GM18907 (cell line): ENCODE data around the gene OTUD5.
A peak's percentile ranks its signal among the peaks of the same experiment; 100 is the strongest.

Experiments used
- ATAC-seq: cut with Tn5 transposase; IDR thresholded peaks from one replicate; pipeline ENCODE4 v1.9.1; 2021; ENCODE audit warnings: mild to moderate bottlenecking, moderate library complexity; ENCODE audit not compliant: unreplicated experiment

The OTUD5 gene

DNA sequence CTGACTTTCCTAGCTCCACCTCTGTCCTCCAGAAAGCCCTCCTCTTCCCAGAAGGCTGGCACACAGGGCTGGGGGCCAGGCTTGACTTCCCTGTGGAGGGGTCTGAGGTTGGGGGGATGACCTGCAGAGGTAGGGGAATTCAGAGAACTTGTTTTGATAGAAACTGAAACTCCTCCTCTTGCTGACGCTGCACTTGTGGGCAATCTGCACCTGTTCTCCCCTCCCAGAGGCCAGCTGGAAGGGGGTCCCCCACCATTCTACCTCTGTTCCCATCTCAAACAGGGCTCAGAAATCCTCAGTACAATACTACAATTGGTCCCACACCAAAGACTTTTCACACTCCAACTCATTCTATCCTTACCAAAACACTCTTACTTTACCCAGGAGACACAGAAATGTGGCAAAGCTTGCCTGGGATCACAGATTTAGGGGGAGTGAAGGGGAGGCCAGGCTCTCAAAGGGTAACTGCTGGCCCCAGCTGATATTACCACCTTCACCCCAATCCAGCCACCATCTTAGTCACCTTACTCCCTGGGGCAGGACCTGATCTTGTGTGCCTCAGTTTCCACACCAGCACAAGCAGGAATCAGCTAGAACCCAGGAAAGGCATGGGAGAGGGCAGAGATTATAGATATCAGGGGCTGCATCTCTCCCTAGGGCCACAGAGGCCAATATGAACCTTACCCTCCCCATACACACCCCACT is 18.5 kb downstream of the OTUD5 start:
- ATAC-seq: peak; percentile 58

DNA sequence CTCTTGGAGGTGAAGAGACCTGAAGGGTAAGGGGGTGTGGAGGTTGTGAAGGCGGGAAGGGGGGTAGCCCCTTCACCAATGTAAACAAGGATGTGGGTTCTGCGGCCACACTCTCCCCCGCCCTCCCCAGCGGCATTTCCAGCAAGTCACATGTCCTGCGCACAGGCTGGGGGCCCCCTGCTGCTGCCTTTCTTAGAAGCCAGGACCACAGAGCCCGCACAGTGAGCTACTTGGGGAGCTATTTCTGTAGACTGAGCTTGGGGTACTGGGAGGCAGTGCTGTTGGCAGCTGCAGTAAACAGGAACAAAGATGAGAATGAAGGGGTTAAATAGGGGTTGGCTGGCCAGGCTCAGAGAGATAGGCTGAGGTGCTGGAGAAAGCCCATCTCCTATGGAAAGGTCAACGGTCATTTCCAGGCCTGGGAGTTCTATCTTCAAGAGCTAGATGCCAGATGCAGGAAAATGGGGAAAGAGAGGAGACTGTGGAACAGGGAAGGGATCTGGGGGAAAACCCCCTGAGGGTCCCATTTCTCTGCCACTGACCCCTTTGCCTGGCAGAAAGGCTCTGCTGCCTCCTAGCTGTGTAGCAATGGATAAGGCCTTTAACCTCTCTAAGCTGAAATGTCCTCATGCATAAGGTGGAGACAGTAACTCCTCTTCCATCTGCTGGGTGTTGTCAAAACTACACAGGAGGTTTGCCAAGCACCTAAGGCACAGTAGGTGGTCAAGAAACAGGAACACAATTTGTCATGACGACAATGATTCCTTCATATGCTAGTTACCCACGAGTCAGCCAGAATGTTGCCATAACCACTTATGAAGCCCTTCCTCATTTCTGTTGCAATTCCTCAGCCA is 20.1 kb downstream of the OTUD5 start:
- ATAC-seq: peak; percentile 62

GRCh38 chrX:48936429-48937053 is 20.9 kb downstream of the OTUD5 start:
- peak; percentile 14 for ATAC-seq

- ATAC-seq: no peak
These were observed 22.1 kb downstream of the OTUD5 start for GRCh38 chrX:48935301-48935670.

GRCh38 chrX:48934581-48935300 is 22.7 kb downstream of the OTUD5 start:
- no peak for ATAC-seq

DNA sequence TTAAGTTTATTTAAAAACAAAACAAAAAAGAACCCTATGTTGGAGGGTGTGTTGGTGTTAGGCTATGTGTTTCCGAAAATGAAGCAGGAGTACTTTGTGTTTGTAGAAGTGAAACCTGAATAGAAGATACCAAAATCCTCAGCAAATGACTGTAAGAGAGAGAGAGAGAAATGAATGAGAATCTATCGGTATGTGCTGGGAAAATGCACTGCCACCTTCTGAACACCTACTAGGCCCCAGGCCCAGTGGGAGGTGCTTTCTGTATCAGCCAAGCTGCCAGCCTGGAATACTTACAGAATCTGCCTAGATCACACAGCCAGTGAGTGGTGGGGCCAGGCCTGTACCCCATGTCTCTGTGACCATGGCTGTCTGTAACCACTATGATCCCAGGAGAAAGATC is 23.6 kb downstream of the OTUD5 start:
- peak; percentile 21 for ATAC-seq

DNA sequence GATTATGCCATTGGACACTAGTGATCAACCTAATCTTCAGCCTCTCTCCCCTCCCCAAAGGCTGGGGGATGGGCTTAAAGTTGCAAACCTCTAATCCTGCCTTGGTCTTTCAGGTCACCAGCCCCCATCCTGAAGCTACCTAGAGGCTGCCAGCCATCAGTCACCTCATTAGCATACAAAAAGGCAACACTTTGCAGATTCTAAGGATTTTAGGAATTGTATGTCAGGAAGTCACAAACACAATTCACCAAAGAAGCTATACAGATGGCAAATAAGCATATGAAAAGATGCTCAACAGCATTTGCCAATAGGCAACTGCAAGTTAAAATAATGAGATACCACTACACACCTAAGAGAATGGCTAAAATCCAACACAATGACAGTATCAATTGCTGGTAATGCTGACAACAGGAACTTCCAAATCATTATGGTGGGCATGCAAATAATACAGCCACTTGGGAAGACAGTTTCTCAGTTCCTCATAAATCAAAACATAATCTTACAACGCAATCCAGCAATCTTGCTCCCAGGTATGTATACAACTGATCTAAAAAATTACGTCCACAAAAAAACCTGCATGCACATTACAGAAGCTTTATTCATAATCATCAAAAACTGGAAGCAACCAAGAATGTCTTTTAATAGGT is 29.5 kb downstream of the OTUD5 start:
- no peak for ATAC-seq

DNA sequence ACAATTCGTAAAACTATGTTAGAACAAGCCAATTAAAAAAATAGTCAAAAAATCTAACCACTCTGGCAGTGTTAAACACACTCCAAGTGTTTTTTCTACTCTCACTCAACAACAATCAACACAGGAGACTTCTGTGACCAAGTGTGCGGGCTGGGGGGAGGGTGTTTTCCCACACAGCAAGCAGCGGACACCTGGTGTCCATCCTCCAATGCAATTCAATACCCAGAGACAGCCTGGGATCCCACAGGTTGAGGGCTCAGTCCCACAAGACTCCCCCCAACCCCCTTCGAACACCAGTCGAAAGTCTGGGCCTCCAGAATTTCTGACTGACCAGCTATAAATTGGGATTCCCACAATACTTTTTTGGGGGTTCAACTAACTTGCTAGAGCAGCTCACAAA is 30.3 kb downstream of the OTUD5 start:
- no peak for ATAC-seq

DNA sequence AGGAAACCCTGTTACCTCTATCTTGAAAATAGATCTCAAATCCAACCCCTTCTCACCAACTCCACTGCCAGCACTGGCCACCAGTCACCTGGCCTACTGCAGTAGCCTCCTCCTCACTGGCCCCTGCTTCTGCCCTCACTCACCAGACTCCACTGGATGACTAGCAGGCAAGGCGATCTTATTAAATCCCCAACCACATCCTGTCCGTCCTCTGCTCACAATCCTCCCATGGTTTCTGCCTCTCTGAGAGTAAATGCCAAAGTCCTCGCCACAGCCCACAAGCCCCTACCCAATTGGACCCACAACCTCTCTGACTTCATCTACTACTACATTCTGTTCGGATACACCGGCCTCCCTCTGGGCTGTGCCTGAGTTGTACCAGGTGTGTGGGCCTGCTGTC is 33.1 kb downstream of the OTUD5 start:
- no peak for ATAC-seq

DNA sequence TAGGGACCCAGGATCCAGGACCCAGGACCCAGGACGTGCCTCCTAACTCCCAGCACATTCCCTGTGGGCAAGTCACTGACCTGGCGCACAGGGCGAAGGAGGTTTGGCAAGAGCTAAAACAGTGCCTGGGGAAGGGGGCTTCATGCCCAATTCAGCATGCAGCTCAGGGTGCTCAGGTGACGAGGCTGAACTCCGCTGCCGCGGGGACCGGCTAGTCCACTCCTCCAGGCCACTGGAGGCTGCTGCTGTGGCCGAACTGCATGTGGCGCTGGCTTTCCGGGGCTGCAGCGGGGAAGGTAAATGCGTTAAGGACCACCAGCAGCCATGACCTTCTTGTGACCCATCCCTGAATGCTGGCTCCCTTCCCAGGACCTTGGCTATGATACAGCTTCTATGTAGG is 33.6 kb downstream of the OTUD5 start:
- ATAC-seq: no peak

GRCh38 chrX:48920718-48921104 is 36.7 kb downstream of the OTUD5 start:
- no peak for ATAC-seq

GRCh38 chrX:48919947-48920717 is 37.3 kb downstream of the OTUD5 start:
- no peak for ATAC-seq

DNA sequence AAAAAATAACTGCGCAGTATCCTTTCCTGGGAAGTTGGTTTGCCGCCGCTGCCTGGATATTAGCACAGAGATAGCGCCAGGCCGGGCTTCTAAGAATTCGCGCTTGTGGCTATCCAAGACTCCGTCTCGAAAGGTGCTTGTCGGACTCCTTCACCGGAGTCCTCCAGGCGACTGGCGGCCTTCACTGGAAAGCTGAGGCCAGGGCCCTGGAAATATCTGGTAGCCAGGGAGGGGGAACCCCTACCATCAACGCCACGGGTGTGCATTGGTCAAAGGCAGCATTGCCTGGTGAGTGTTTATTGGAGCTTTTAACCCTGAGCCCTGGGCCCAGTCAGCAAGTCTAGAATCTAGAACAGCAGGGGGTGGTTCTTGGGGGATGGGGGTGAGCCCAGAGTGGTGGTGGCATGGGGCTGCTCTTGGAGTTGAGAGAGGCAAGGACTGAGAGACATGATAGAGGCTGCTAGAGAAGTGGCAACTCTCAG is 38.0 kb downstream of the OTUD5 start:
- ATAC-seq: peak; percentile 17

GRCh38 chrX:48918643-48919340 is 38.6 kb downstream of the OTUD5 start, which contains the start of gene PIM2:
PIM2 (minus strand) TSS chrX:48919024; CDS start chrX:48918834, 190 bp downstream.
- peak; percentile 65 for ATAC-seq

GRCh38 chrX:48918301-48918642 is 39.1 kb downstream of the OTUD5 start:
- no peak for ATAC-seq

DNA sequence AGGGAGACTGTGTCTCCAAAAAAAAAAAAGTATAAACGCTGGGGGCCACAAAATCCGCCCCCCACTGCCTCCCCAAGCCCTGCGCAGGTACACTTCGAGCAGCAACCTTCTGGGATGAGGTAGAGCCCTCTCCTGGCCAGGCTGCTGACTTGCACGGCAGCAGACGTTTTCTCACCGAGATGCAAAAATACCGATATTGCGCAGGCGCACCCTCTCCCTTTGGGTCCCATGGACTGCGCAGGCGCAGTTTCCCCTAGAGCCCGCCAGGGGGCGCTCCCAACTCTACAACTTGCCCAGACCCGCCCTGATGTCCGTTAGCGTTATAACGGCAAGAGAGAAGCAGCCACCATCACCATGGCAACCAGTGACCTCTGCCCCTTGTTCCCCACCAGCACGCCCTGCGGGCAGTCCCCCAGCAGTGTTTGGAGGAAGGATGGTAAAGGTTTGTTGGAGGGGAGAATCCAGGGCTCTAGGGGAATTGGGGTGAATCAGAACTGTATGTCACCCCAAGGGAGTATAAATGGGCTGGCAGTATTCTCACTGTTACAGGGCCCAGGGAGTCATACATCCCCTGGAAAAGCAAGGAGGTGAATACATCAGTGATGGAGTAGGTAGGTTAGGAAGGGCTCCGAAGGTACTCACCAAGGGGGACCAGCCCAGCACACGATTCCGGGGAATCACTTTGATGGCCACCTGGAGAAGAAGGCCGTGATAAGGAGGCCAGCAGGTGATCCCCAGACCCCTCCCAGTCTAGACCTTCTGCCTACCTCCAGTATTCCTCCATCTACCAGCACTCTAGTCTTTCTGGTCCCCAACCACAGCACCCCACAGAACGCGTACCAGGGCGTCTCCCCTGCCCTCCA is 40.0 kb downstream of the OTUD5 start:
- peak; percentile 50 for ATAC-seq

- ATAC-seq: no peak
These were observed 42.6 kb downstream of the OTUD5 start for GRCh38 chrX:48914593-48915493.
